HEK293 (cell line): Measurements from ENCODE around the gene ERCC6.

Experiments used
- CTCF ChIA-PET: fragments of 350-600 bp; formaldehyde crosslinking; extraction: SDS; loops from one replicate; lab custom pipeline; 2021; ENCODE audit warnings: antibody characterized with exemption; lab: Yijun Ruan, JAX
- POLR2A ChIA-PET: fragments of 300-600 bp; formaldehyde crosslinking; extraction: SDS; loops from one replicate; lab custom pipeline; 2020; ENCODE audit warnings: antibody characterized with exemption, inconsistent platforms; lab: Yijun Ruan, JAX
- H3K27ac ChIP-seq: fragments of 200-500 bp; sonication (Bioruptor generic); 2 replicates; pipeline ENCODE4 v1.5.1; 2014; ENCODE audit warnings: low read depth, low read length, control low read depth, inconsistent platforms; ENCODE audit errors: extremely low read depth
- H3K36me3 ChIP-seq, 2 experiments: fragments of 200-500 bp in 1 of 2; sonication (Bioruptor generic) in 1 of 2; 1 replicate in 1 of 2; 2 replicates in 1 of 2; pipeline ENCODE4 v1.5.1; 2014 to 2017; ENCODE audit warnings: inconsistent platforms in 2 of 2, low read length in 2 of 2; ENCODE audit not compliant: control insufficient read depth in 2 of 2, insufficient read depth in 1 of 2
- H3K4me1 ChIP-seq: fragments of 200-500 bp; sonication (Bioruptor generic); 2 replicates; pipeline ENCODE4 v1.5.1; 2014; ENCODE audit warnings: mild to moderate bottlenecking, low read length, inconsistent platforms; ENCODE audit not compliant: control insufficient read depth, insufficient read depth
- H3K4me3 ChIP-seq: 2 replicates; pipeline ENCODE4 v1.5.1; 2011; ENCODE audit warnings: low read depth, mild to moderate bottlenecking, control low read depth, low read length, moderate library complexity
- H3K9me3 ChIP-seq: fragments of 200-500 bp; sonication (Bioruptor generic); 2 replicates; pipeline ENCODE4 v1.5.1; 2014; ENCODE audit warnings: low read depth, low read length, inconsistent platforms; ENCODE audit not compliant: control insufficient read depth, insufficient read depth
- GFI1B ChIP-seq: fragments of 450-650 bp; formaldehyde crosslinking; IDR thresholded peaks from 2 replicates; pipeline ENCODE4 v1.5.1; 2016; ENCODE audit warnings: missing biosample characterization, missing genetic modification characterization
- HOXA7 ChIP-seq: sonication (generic); formaldehyde crosslinking; IDR thresholded peaks from 2 replicates; pipeline ENCODE4 v1.8.1; 2022; ENCODE audit warnings: missing genetic modification reagents, borderline replicate concordance
- KLF8 ChIP-seq: fragments of 450-650 bp; formaldehyde crosslinking; IDR thresholded peaks from 2 replicates; pipeline ENCODE4 v1.5.1; 2016; ENCODE audit warnings: missing biosample characterization, missing genetic modification characterization
- SCRT2 ChIP-seq: fragments of 450-650 bp; formaldehyde crosslinking; IDR thresholded peaks from 2 replicates; pipeline ENCODE4 v1.5.1; 2016; ENCODE audit warnings: missing biosample characterization, missing genetic modification characterization
- ZBTB20 ChIP-seq: fragments of 450-650 bp; formaldehyde crosslinking; IDR thresholded peaks from 2 replicates; pipeline ENCODE4 v1.5.1; 2016; ENCODE audit warnings: missing biosample characterization, missing genetic modification characterization
- ZBTB49 ChIP-seq: fragments of 450-650 bp; formaldehyde crosslinking; IDR thresholded peaks from 2 replicates; pipeline ENCODE4 v1.5.1; 2016; ENCODE audit warnings: missing biosample characterization, missing genetic modification characterization, low read depth
- ZBTB7A ChIP-seq: fragments of 450-650 bp; formaldehyde crosslinking; IDR thresholded peaks from 2 replicates; pipeline ENCODE4 v1.5.1; 2016; ENCODE audit warnings: low read depth, missing biosample characterization, missing genetic modification characterization
- ZNF223 ChIP-seq: fragments of 450-650 bp; formaldehyde crosslinking; IDR thresholded peaks from 2 replicates; pipeline ENCODE4 v1.5.1; 2016; ENCODE audit warnings: missing biosample characterization, missing genetic modification characterization
- ZNF239 ChIP-seq: fragments of 450-650 bp; formaldehyde crosslinking; IDR thresholded peaks from 2 replicates; pipeline ENCODE4 v1.5.1; 2016; ENCODE audit warnings: missing biosample characterization, missing genetic modification characterization
- ZNF26 ChIP-seq: fragments of 450-650 bp; formaldehyde crosslinking; IDR thresholded peaks from 2 replicates; pipeline ENCODE4 v1.5.1; 2016; ENCODE audit warnings: missing biosample characterization, missing genetic modification characterization
- ZNF280C ChIP-seq: fragments of 450-650 bp; formaldehyde crosslinking; IDR thresholded peaks from 2 replicates; pipeline ENCODE4 v1.5.1; 2016; ENCODE audit warnings: missing biosample characterization, missing genetic modification characterization
- ZNF404 ChIP-seq: fragments of 450-650 bp; formaldehyde crosslinking; IDR thresholded peaks from 2 replicates; pipeline ENCODE4 v1.5.1; 2017; ENCODE audit warnings: missing biosample characterization, missing genetic modification characterization
- ZNF580 ChIP-seq: fragments of 450-650 bp; formaldehyde crosslinking; IDR thresholded peaks from 2 replicates; pipeline ENCODE4 v1.5.1; 2016; ENCODE audit warnings: missing biosample characterization, missing genetic modification characterization
- ZNF600 ChIP-seq: fragments of 450-650 bp; formaldehyde crosslinking; IDR thresholded peaks from 2 replicates; pipeline ENCODE4 v1.5.1; 2016; ENCODE audit warnings: missing biosample characterization, missing genetic modification characterization
- ZNF670 ChIP-seq: fragments of 450-650 bp; formaldehyde crosslinking; IDR thresholded peaks from 2 replicates; pipeline ENCODE4 v1.5.1; 2016; ENCODE audit warnings: missing biosample characterization, missing genetic modification characterization, low read depth
- ZNF701 ChIP-seq: fragments of 450-650 bp; formaldehyde crosslinking; IDR thresholded peaks from 2 replicates; pipeline ENCODE4 v1.5.1; 2016; ENCODE audit warnings: missing biosample characterization, missing genetic modification characterization
- ZNF707 ChIP-seq: fragments of 450-650 bp; formaldehyde crosslinking; IDR thresholded peaks from 2 replicates; pipeline ENCODE4 v1.5.1; 2016; ENCODE audit warnings: missing biosample characterization, missing genetic modification characterization
- ZNF777 ChIP-seq: fragments of 450-650 bp; formaldehyde crosslinking; IDR thresholded peaks from 2 replicates; pipeline ENCODE4 v1.5.1; 2017; ENCODE audit warnings: missing biosample characterization, missing genetic modification characterization, borderline replicate concordance
- ZSCAN16 ChIP-seq: fragments of 450-650 bp; formaldehyde crosslinking; IDR thresholded peaks from 2 replicates; pipeline ENCODE4 v1.5.1; 2016; ENCODE audit warnings: missing biosample characterization, missing genetic modification characterization

The ERCC6 gene

GRCh38 chr10:49486009-49486408 is 52.9 kb downstream of the ERCC6 start:
- ChIA-PET POLR2A (no interaction called here), CTCF (interaction anchor here (0.6 to 1.4 kb wide), 2 partner anchors 29 to 79 kb away, joined by 3 to 5 read pairs; no protein-coding TSS in a partner anchor)
- Histone ChIP-seq H3K9me3 (no peaks in the 10 kb centered on the region), H3K4me3 (no peak overlapping the region), H3K36me3 (peaks cover 0 to 21% of the 10 kb centered on the region in 2 experiments; a peak in 2 of 3 replicates), H3K4me1 (peaks cover 3% of the 10 kb centered on the region; the same call in 1 of the 2 replicates), H3K27ac (no peak overlapping the region)
- TF ChIP-seq ZNF26 (tag by site-specific recombination) (no peak), ZSCAN16 (tag by site-specific recombination) (no peak), ZNF404 (no peak)
- TF ChIP-seq, all 188 proteins: peak for 0

- Histone ChIP-seq H3K4me1 (peaks cover 3% of the 10 kb centered on the region; the same call in 1 of the 2 replicates), H3K4me3 (no peak overlapping the region), H3K36me3 (peaks cover 0 to 30% of the 10 kb centered on the region in 2 experiments; a peak in 2 of 3 replicates), H3K9me3 (no peaks in the 10 kb centered on the region), H3K27ac (no peak overlapping the region)
- TF ChIP-seq ZNF777: no peak
- TF ChIP-seq ZNF670: no peak
- TF ChIP-seq ZNF239: no peak
- ChIA-PET CTCF (no interaction called here), POLR2A (no interaction called here)
Observed at GRCh38 chr10:49484486-49485235, 54.3 kb downstream of the ERCC6 start.

- no peak overlapping the region for H3K27ac ChIP-seq
- TF ChIP-seq ZNF239: no peak
- no peaks in the 10 kb centered on the region for H3K9me3 ChIP-seq
- H3K4me1 ChIP-seq: no peaks in the 10 kb centered on the region
- no peak overlapping the region for H3K4me3 ChIP-seq
- ChIA-PET CTCF (no interaction called here), POLR2A (no interaction called here)
- H3K36me3 ChIP-seq: peaks cover 8 to 75% of the 10 kb centered on the region in 2 experiments
Observed at GRCh38 chr10:49478819-49479218, 60.1 kb downstream of the ERCC6 start.

GRCh38 chr10:49474901-49475300 is 64.0 kb downstream of the ERCC6 start:
- ChIA-PET CTCF (no interaction called here), POLR2A (no interaction called here)
- peaks cover 15 to 80% of the 10 kb centered on the region in 2 experiments; a peak in 2 of 3 replicates for H3K36me3 ChIP-seq
- H3K4me3 ChIP-seq: no peak overlapping the region
- no peak overlapping the region for H3K27ac ChIP-seq
- TF ChIP-seq HOXA7 (CRISPR knock-in tag) (no peak), ZBTB7A (no peak), ZNF701 (tag by site-specific recombination) (no peak)
- H3K9me3 ChIP-seq: no peaks in the 10 kb centered on the region
- no peaks in the 10 kb centered on the region for H3K4me1 ChIP-seq

- H3K36me3 ChIP-seq: peaks cover 18 to 88% of the 10 kb centered on the region in 2 experiments; a peak in 2 of 3 replicates
- no peak overlapping the region for H3K27ac ChIP-seq
- CTCF ChIA-PET: no interaction called here
- no peak for TF ChIP-seq KLF8 (tag by site-specific recombination)
- no peak for TF ChIP-seq ZNF600
- TF ChIP-seq ZBTB20: no peak
- no peak for TF ChIP-seq ZNF280C (tag by site-specific recombination)
- TF ChIP-seq ZNF707 (tag by site-specific recombination): no peak
- TF ChIP-seq ZNF580 (tag by site-specific recombination): no peak
- TF ChIP-seq ZNF223 (tag by site-specific recombination): no peak
- no peak for TF ChIP-seq GFI1B (tag by site-specific recombination)
- no peak for TF ChIP-seq ZBTB49 (tag by site-specific recombination)
- no peak for TF ChIP-seq SCRT2
Observed at GRCh38 chr10:49471532-49471931, 67.4 kb downstream of the ERCC6 start.

More at GRCh38 chr10:49471532-49471931, 67.4 kb downstream of the ERCC6 start:
- Histone ChIP-seq H3K4me3 (no peak overlapping the region), H3K9me3 (no peaks in the 10 kb centered on the region), H3K4me1 (no peaks in the 10 kb centered on the region)
- POLR2A ChIA-PET: no interaction called here
